GM10248 (cell line): ENCODE data around the gene RASA3.

Experiments used
- CTCF ChIA-PET: fragments of 300-600 bp; sonication (Branson Sonifier 250); formaldehyde crosslinking; extraction: SDS; loops from one replicate; lab custom pipeline; 2021; ENCODE audit warnings: antibody characterized with exemption; lab: Yijun Ruan, JAX
- POLR2A ChIA-PET: fragments of 350-650 bp; sonication (Branson Sonifier 250); formaldehyde crosslinking; extraction: SDS; loops from one replicate; lab custom pipeline; 2020; ENCODE audit warnings: antibody characterized with exemption; lab: Yijun Ruan, JAX
- DNase-seq: peaks from one replicate; pipeline ENCODE4 v3.0.0; 2012; ENCODE audit errors: extremely low spot score
- TF ChIP-seq, protein P1 (sequence below): IDR thresholded peaks from 2 replicates; pipeline ENCODE4 v1.5.1; 2012; ENCODE audit warnings: mild to moderate bottlenecking, low read depth; ENCODE audit errors: extremely low read depth, missing control alignments, control extremely low read depth

RASA3 gene

DNA sequence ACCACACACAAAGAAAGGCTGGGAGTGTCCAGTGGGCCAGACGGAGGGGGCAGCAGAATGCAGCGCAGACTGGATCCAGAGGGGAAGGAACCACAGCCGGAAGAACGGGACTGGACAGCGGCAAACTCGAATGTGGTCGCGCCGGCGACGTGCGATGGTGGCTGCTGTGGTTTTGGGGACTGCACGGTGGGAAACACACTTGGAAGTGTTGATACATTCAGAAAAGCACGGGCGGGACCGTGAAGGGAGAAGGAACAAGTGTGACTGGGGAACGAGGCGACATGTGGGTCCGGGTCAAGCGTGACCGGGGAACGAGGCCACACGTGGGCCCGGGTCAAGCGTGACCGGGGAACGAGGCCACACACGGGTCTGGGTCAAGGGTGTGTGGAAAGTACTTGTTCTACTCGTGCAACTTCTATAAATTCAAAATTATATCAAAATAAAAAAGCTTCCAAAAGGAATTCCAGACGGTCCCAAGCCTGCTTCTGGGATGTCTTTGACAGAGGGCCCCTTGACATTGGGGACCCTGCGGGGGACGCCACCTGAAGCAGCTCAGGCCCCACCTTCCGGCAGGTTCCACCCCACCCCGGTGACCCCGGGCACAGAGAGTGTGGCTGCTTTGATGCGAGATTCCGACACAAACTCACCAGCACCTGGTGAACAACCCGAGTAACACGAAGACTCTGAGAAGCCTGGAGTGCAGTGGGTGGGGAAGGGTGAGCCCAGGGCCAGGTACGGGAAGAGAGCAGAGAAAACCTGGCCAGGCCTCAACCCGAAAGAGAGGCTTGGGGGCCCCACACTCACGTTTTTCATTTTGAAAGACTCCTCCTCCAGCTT lies 133.4 kb downstream of the RASA3 start:
- ChIA-PET CTCF (no interaction called here), POLR2A (no interaction called here)
- DNase-seq, result no peak
- TF ChIP-seq, protein P1, sequence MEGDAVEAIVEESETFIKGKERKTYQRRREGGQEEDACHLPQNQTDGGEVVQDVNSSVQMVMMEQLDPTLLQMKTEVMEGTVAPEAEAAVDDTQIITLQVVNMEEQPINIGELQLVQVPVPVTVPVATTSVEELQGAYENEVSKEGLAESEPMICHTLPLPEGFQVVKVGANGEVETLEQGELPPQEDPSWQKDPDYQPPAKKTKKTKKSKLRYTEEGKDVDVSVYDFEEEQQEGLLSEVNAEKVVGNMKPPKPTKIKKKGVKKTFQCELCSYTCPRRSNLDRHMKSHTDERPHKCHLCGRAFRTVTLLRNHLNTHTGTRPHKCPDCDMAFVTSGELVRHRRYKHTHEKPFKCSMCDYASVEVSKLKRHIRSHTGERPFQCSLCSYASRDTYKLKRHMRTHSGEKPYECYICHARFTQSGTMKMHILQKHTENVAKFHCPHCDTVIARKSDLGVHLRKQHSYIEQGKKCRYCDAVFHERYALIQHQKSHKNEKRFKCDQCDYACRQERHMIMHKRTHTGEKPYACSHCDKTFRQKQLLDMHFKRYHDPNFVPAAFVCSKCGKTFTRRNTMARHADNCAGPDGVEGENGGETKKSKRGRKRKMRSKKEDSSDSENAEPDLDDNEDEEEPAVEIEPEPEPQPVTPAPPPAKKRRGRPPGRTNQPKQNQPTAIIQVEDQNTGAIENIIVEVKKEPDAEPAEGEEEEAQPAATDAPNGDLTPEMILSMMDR, result no peak

DNA sequence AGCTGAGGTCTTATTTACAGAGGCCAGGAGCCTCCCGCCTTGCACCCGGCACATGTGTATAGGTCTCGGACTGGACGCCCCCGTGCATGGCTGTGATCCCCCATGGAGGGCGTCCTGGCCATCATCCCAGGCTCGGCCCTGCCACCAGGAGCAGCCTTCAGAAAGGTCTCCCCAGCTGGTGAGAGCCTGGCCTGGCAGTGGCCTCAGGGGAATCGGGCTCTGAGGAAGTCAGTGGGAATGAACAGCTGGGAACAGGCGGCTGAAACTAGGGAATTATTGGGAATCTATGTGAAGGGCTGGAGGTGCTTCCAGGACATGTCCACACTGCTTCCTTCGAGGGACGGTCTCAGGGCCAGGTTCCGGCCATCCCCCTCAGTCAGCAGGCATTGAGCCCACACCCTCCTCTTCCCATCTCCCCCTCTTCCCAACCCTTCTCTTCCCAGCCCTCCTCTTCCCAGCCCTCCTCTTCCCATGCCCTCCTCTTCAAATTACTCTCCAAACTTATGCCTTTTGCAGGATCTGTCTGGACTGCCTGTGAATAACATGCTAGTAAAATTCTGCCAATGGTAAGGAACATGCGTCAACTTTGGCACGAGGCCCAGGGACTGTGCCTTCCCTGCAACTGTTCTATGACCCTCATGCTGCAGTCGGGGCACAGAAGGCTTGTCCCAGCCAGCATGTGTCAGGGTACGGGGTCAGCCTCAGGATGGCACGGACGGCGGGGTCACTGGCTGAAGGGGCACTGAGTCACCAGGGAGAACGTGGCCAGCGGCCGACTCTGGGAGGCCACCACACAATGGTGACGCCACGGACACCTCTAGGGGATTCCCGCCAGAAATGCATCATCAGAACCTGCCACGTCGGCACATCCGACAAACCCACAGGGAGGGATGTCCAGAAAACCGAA lies 134.3 kb downstream of the RASA3 start:
- TF ChIP-seq, protein P1, result no peak
- DNase-seq, result no peak
- CTCF ChIA-PET, result no interaction called here
- POLR2A ChIA-PET, result no interaction called here

DNA sequence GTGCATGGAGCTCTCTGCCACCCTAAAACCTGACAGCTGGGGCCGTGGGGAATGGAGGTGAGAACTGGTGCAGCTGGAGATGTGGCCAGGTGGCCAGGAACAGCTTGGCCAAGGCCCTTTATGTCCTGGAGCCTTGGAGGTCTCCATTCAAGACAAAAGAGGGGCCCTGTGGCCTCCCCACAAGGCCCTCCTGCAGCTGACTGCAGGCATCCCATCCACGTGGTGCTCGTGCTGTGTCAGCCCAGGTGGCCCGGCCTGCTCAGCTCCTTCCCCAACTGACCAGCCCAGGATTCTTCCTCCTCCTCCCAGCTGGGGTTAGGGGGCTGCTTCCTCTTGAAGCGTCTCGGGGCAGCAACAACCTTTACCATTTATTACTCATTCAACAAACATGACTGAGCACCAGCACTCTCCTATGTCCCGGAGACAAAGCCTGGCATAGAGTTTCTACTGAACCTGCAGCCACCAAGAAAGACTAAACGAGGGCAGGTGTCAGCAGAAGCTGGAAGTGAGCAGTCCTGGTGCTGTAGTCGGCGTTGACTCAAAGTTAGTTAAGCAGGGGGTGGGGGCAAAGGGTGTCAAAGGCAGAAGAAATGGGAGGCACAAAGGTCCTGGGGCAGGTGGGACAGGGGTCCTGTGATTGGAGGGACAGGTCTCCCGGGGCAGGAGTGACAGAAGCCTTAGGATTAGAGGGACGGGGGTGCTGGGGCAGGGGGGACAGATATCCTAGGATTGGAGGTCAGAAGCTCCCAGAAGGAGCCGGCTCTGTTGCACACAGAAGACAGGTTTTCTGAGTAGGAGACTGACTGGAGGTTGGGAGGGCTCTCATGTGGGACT lies 135.3 kb downstream of the RASA3 start:
- TF ChIP-seq, protein P1, result no peak
- CTCF ChIA-PET, result no interaction called here
- DNase-seq, result no peak
- POLR2A ChIA-PET, result no interaction called here

DNA sequence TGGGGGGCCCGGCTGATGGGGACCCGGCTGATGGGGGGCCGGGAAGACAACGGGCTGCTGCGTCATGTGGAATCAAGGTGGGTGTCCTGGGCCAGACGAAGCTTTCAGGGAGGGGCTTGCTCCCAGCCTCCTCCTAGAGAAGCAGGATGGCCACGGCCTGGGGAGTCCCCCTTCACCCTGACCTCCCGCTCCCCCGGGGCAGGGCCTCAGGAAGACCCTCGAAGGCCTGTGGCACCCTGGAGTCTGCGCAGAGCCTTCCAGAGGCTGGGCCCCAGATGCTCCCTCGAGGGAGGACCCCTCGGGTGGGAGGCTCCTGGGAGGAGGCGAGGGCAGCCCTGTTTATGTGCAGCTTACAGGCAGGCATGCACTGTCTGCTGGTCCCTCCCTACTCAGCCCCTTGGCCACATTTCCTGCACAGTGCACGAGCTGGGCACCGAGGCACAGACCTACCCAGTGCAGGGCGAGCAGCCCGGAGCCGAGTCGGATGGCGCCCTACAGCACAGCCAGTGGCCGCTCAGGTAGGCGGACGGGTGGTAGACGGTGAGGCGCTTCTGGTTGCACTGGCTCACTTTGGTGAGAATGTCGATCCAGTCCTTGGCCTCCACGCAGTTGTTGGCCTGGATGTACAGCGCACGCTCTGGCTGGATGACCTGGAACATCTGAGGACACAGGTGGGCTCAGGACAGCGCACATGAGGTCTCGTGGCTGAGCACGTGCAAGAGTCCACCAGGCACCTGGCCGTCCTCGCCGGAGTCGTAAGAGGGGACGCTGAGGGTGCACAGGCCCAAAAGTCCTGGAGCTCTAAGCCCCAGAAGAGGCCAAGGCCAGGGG lies 136.1 kb downstream of the RASA3 start:
- ChIA-PET POLR2A (no interaction called here), CTCF (no interaction called here)
- no peak for DNase-seq
- TF ChIP-seq, protein P1, result no peak

DNA sequence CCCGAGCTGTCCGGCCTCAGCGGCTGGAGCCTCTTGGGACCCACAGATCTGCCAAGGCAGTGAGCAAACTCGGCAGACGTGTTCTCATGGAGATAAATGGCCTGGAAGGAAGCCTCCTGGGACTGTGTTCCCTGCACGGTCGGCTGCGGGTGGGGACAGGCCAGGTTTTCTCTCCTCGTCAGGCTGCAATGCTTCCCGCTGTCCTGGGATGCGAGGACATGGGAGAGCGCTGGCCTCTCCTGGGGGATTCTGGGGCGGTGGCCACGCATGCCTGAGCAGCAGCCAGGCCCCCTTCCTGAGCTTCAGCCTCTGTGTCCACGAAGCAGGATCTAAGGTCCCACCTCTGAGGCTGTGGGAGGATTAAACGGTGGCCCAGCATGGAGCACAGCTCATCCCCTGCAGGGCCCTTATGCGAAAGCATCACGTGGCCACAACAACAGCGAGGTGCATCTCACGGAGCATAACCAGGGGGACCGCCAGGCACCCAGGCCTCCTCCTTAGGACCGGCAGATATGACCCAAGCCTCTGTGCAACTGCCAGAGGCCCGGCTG lies 137.3 kb downstream of the RASA3 start:
- no peak for DNase-seq
- TF ChIP-seq, protein P1, result no peak
- ChIA-PET POLR2A (no interaction called here), CTCF (interaction anchor here (1.3 kb wide), 1 partner anchor 9 kb away, joined by 3 read pairs; no protein-coding TSS in a partner anchor)
